Memory B cell (primary cell): ENCODE measurements around the gene SMCHD1.
"Not testable (repeated sequence)": the region's sequence is repeated elsewhere in the genome, so short reads cannot be mapped to it uniquely, and the experiment has no call there.

Experiments
- ATAC-seq: fragments of 150-1000 bp; cut with Tn5 transposase; 2 replicates; pipeline ENCODE4 v1.10.0; 2021; ENCODE audit warnings: low read depth, mild to moderate bottlenecking, moderate library complexity
- DNase-seq, 2 donors: peaks; one replicate each; pipeline ENCODE4 v3.0.0; 2022; ENCODE audit warnings: low spot score in 2 of 2
- H3K27ac Mint-ChIP-seq: one replicate; pipeline ENCODE4 v1.8.0; 2022; ENCODE audit warnings: mild to moderate bottlenecking, moderate library complexity, mixed read lengths
- H3K27me3 Mint-ChIP-seq: one replicate; pipeline ENCODE4 v1.8.0; 2022; ENCODE audit warnings: mixed read lengths
- H3K36me3 Mint-ChIP-seq: one replicate; pipeline ENCODE4 v1.8.0; 2022; ENCODE audit warnings: mild to moderate bottlenecking, mixed read lengths
- H3K4me1 Mint-ChIP-seq: one replicate; pipeline ENCODE4 v1.8.0; 2022; ENCODE audit warnings: mixed read lengths
- H3K4me3 Mint-ChIP-seq: one replicate; pipeline ENCODE4 v1.8.0; 2022; ENCODE audit warnings: mild to moderate bottlenecking, moderate library complexity, mixed read lengths
- H3K9me3 Mint-ChIP-seq: one replicate; pipeline ENCODE4 v1.8.0; 2022; ENCODE audit warnings: mixed read lengths

SMCHD1 gene

DNA sequence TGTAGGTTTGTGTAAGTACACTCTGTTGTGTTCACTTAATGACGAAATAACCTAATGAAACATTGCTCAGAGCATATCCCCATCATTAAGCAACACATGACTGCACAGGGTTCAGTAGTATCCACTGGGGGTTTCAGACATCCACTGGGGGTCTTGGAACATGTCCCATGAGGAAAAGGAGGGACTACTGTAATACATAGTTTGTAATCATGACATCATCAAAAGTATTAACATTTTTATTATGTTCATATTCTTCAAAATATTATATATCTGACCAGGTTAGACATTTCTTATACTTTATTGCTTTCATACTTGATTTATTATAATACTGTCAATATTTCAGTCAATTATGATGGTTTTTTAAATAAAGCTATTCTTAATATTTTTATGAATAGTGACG is 136.9 kb downstream of the SMCHD1 start:
- peak overlapping the region; percentile 40 for H3K27ac Mint-ChIP-seq
- ATAC-seq = no peak

DNA sequence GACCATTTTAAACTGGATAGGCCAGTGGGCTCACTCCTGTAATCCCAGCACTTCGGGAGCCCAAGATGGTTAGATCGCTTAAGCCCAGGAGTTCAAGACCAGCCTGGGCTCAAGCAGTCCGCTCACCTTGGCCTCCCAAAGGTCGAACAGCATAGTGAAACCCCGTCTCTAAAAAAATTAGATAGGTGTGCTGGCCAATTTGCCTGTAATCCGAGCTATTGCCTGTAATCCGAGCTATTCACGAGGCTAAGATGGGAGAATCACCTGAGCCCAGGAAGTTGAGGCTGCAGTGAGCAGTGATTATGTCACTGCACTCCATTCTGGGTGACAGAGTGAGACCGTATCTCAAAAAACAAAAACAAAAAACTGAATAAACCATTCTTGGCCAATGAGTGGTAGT is 138.6 kb downstream of the SMCHD1 start:
- Mint-ChIP-seq H3K4me3 (no peak overlapping the region), H3K9me3 (no peaks in the 10 kb centered on the region), H3K4me1 (peaks cover 3% of the 10 kb centered on the region), H3K27ac (no peak overlapping the region), H3K27me3 (no peaks in the 10 kb centered on the region), H3K36me3 (peaks cover 28% of the 10 kb centered on the region)
- no peak for DNase-seq
- ATAC-seq = no peak

More for the DNA sequence above, 136.9 kb downstream of the SMCHD1 start:
- Mint-ChIP-seq H3K27me3 (no peaks in the 10 kb centered on the region), H3K4me1 (no peaks in the 10 kb centered on the region), H3K4me3 (no peak overlapping the region), H3K36me3 (peaks cover 22% of the 10 kb centered on the region), H3K9me3 (no peaks in the 10 kb centered on the region)
- no peak for DNase-seq

GRCh38 chr18:2797951-2798350 is 142.4 kb downstream of the SMCHD1 start:
- H3K36me3 Mint-ChIP-seq = peaks cover 29% of the 10 kb centered on the region
- H3K9me3 Mint-ChIP-seq = no peaks in the 10 kb centered on the region
- DNase-seq (no peak), ATAC-seq (peak; percentile 41)
- peak overlapping the region; percentile 46 for H3K27ac Mint-ChIP-seq
- H3K4me1 Mint-ChIP-seq = peaks cover 6% of the 10 kb centered on the region
- no peak overlapping the region for H3K4me3 Mint-ChIP-seq
- no peaks in the 10 kb centered on the region for H3K27me3 Mint-ChIP-seq

DNA sequence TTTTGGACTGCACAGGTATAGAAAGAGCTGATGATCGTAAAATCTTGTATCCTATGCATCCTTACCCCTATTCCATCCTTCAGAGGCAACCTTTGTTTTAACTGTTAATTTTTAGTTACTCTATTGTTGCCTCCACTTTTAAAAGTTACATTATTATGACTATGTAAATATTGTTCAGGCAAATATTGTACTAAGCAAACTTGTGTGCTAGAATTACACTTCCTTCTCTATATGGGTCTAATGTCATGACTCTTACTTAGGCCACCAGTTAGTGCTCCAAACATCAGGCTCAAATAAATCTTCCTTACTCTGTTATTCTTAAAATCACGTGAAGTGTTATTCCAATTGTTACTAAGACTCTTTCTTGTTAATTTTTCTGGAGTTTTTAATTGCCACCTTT is 143.8 kb downstream of the SMCHD1 start:
- Mint-ChIP-seq H3K27ac (peak overlapping the region; percentile 78), H3K9me3 (no peaks in the 10 kb centered on the region), H3K27me3 (no peaks in the 10 kb centered on the region), H3K4me3 (no peak overlapping the region), H3K4me1 (peaks cover 6% of the 10 kb centered on the region), H3K36me3 (peaks cover 33% of the 10 kb centered on the region)
- ATAC-seq (no peak), DNase-seq (no peak)

DNA sequence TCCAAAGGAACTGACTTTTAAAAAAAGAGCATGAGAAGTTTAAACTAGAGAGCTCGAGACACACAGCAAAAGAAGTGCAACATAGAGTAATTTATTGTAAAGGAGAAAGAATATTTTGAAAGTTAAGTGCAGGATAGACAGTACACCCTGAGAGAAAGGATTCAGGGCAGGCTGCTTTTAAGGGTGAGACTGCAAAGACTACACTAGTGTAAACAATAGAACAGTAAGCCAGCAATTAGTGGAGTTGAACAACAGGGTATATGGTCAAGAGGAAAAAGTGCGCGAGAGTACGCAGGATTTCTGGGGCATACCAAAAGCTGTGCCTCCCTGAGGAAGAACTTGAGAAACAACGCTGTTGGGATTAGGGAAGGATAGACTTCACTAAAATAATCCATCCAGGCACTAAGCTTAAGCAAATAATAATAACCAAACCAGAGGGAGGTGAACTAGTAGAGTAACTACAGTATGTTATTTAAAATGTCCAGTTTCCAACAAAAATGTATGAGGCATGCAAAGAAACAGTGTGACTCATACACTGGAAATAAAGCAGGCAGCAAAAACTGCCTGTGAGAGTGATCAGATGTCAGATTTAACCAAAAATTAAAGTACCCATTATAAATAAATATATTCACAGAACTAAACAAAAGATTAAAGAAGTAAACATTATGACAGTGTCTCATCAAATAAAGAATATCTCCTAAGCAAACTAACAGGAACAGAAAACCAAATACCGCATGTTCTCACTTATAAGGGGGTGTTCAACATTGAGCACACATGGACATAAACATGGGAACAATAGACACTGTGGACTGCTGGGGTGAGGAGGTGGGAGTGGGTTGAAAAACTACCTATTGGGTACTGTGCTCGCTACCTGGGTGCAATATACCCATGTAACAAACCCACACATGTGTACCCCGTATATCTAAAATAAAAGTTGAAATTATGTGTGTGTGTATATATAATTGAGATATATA is 150.7 kb downstream of the SMCHD1 start:
- Mint-ChIP-seq H3K4me3 (no peak overlapping the region), H3K9me3 (peaks cover 9% of the 10 kb centered on the region), H3K4me1 (no peaks in the 10 kb centered on the region), H3K27me3 (no peaks in the 10 kb centered on the region), H3K27ac (peak overlapping the region; percentile 29), H3K36me3 (peaks cover 15% of the 10 kb centered on the region)
- no peak for DNase-seq
- no peak for ATAC-seq

- ATAC-seq, H3K4me1 Mint-ChIP-seq, H3K27ac Mint-ChIP-seq, H3K4me3 Mint-ChIP-seq, DNase-seq, H3K36me3 Mint-ChIP-seq, H3K27me3 Mint-ChIP-seq: not testable (repeated sequence)
- H3K9me3 Mint-ChIP-seq = peaks cover 16% of the 10 kb centered on the region
These were observed 153.1 kb downstream of the SMCHD1 start for GRCh38 chr18:2808640-2809039.

GRCh38 chr18:2809666-2810183 is 154.2 kb downstream of the SMCHD1 start:
- not testable (repeated sequence) for DNase-seq, H3K27ac Mint-ChIP-seq, ATAC-seq, H3K27me3 Mint-ChIP-seq, H3K4me1 Mint-ChIP-seq, H3K4me3 Mint-ChIP-seq
- peaks cover 20% of the 10 kb centered on the region for H3K9me3 Mint-ChIP-seq
- peaks cover 12% of the 10 kb centered on the region for H3K36me3 Mint-ChIP-seq

DNA sequence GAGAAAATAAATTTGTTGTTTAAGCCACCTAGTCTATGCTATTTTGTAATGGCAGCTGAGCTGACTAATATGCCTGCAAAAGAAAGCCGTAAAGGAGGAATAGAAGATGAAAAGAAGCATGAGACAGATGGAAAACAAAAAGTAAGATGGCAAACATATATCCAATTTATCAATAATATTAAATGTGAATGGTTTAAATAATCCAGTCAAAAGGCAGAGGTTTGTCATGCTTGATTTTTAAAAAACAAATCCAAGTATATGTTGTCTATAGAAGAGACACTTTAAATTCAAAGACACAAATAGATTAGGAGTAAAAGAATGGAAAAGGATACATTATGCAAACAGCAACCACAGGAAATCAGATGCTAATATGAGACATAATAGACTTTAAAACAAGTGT is 155.9 kb downstream of the SMCHD1 start:
- no peaks in the 10 kb centered on the region for H3K4me1 Mint-ChIP-seq
- no peak overlapping the region for H3K4me3 Mint-ChIP-seq
- ATAC-seq = no peak
- H3K36me3 Mint-ChIP-seq = peaks cover 12% of the 10 kb centered on the region
- DNase-seq = no peak
- H3K9me3 Mint-ChIP-seq = peaks cover 24% of the 10 kb centered on the region
- H3K27ac Mint-ChIP-seq = no peak overlapping the region
- H3K27me3 Mint-ChIP-seq = peaks cover 1% of the 10 kb centered on the region

DNA sequence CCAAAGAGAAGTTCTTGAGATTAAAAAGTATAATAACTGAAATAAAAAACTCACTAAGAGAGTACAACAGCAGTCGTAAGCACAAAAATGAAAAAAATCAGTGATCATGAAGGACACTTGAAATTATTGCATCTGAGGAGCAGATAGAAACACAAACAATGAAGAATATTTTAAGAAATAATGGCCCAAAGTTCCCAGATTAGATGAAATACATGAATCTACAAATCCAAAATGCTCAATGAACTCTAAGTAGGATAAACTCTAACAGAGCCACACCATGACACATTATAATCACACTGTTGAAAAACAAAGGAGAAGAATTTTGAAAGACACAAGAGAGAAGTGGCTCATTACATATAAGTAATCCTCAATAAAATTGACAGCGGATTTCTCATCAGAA is 159.4 kb downstream of the SMCHD1 start:
- peaks cover 1% of the 10 kb centered on the region for H3K27me3 Mint-ChIP-seq
- peaks cover 12% of the 10 kb centered on the region for H3K36me3 Mint-ChIP-seq
- no peak overlapping the region for H3K4me3 Mint-ChIP-seq
- peaks cover 21% of the 10 kb centered on the region for H3K9me3 Mint-ChIP-seq
- H3K4me1 Mint-ChIP-seq = no peaks in the 10 kb centered on the region
- H3K27ac Mint-ChIP-seq = no peak overlapping the region
- ATAC-seq (no peak), DNase-seq (no peak)

GRCh38 chr18:2818281-2818680 is 162.8 kb downstream of the SMCHD1 start:
- peaks cover 4% of the 10 kb centered on the region for H3K36me3 Mint-ChIP-seq
- peaks cover 1% of the 10 kb centered on the region for H3K27me3 Mint-ChIP-seq
- no peaks in the 10 kb centered on the region for H3K4me1 Mint-ChIP-seq
- H3K4me3 Mint-ChIP-seq = no peak overlapping the region
- ATAC-seq (no peak), DNase-seq (no peak)
- peaks cover 9% of the 10 kb centered on the region for H3K9me3 Mint-ChIP-seq
- no peak overlapping the region for H3K27ac Mint-ChIP-seq

DNA sequence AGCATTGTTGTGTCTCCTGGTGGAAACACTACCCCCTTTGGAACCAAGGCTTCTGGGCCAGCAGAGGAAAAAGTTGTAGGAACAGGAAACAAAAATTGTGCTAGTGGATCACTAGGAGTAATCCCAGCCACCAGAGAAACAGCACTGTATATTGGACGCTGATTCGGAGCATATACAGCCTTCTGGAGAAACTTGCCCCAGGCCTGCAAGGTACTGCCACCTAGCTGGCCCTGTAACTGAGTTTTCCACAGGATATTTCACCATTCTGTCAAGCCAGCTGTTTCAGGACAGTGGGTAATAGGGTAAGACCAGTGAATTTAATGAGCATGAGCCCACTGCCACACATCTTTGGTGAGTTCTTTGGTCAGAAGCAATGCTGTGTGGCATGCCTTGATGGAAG is 166.2 kb downstream of the SMCHD1 start:
- H3K4me1 Mint-ChIP-seq = no peaks in the 10 kb centered on the region
- ATAC-seq = no peak
- no peaks in the 10 kb centered on the region for H3K36me3 Mint-ChIP-seq
- H3K4me3 Mint-ChIP-seq = no peak overlapping the region
- DNase-seq = no peak
- H3K9me3 Mint-ChIP-seq = peaks cover 2% of the 10 kb centered on the region
- H3K27ac Mint-ChIP-seq = no peak overlapping the region
- H3K27me3 Mint-ChIP-seq = no peaks in the 10 kb centered on the region

DNA sequence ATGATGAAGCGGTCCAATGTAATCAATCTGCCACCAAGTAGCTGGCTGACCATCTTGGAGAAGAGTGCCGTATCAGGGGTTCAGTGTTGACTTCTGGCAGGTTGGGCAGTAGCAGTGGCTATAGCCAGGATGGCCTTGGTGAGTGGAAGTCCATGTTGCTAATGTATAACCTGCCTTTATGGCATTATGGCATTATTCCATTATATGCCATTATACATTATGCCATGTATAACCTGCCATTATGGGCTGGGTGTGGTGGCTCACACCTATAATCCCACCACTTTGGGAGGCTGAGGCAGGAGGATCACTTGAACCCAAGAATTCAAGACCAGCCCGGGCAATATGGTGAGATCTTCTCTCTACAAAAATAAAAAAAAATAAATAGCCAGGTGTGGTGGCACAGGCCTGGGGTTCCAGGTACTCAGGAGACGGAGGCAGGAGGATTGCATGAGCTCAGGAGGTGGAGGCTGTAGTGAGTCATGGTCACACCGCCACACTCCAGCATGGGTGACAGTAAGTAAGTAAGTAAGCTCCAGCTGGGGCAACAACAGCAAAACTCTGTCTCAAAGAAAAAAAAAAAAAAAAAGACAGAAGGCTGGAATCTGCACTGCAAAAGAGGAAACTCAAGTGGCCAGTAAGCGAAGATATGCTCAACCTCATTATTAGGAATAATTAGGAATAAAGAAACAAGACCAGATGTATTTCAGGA is 166.8 kb downstream of the SMCHD1 start:
- Mint-ChIP-seq H3K4me1 (no peaks in the 10 kb centered on the region), H3K27ac (no peak overlapping the region), H3K9me3 (peaks cover 2% of the 10 kb centered on the region), H3K36me3 (no peaks in the 10 kb centered on the region), H3K27me3 (no peaks in the 10 kb centered on the region), H3K4me3 (no peak overlapping the region)
- ATAC-seq (no peak), DNase-seq (no peak)

DNA sequence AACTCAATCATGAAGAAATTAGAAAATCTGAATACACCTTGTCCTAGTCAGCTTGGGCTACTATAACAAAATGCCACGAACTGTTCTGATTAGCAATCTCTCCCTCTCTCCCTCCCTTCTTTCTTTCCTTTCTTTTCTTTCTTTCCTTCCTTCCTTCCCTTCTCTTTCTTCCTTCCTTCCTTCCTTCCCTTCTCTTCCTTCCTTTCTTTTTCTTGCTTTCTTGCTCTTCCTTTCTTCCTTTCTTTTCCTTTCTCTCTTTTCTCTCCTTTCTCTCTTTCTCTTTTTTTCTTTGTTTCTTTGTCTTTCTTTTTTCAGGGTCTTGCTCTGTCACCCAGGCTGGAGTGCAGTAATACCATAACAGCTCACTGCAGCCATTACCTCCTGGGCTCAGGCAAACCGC is 167.7 kb downstream of the SMCHD1 start:
- Mint-ChIP-seq H3K27ac (no peak overlapping the region), H3K4me3 (no peak overlapping the region), H3K27me3 (no peaks in the 10 kb centered on the region), H3K9me3 (peaks cover 2% of the 10 kb centered on the region), H3K4me1 (no peaks in the 10 kb centered on the region), H3K36me3 (no peaks in the 10 kb centered on the region)
- DNase-seq (no peak), ATAC-seq (no peak)

DNA sequence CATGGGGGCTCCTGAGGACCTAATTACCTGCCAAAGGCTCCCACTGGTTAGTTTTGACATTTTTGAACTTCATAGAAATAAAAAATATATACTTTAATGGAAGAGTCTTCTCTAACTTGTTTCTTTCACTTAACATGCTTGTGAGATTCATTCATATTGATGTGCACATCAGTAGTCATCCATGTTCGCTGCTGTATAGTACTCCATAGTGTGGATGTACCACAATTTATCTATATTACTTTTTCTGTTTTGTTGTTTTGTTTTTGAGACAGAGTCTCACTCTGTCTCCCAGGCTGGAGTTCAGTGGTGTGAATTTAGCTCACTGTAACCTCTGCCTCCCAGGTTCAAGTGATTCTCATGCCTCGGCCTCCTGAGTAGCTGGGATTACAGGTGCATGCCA is 168.4 kb downstream of the SMCHD1 start:
- H3K36me3 Mint-ChIP-seq = no peaks in the 10 kb centered on the region
- DNase-seq (no peak), ATAC-seq (no peak)
- H3K9me3 Mint-ChIP-seq = peaks cover 2% of the 10 kb centered on the region
- H3K27me3 Mint-ChIP-seq = no peaks in the 10 kb centered on the region
- H3K4me1 Mint-ChIP-seq = no peaks in the 10 kb centered on the region
- H3K4me3 Mint-ChIP-seq = no peak overlapping the region
- H3K27ac Mint-ChIP-seq = no peak overlapping the region
